GM23338 (cell line): Measurements from ENCODE around the gene TIMM10. TPM values are rescaled to one million over a fixed set of nuclear protein-coding genes. Genes with fewer than 3 reads are reported as not detected.

ENCODE experiments used
- ATAC-seq: fragments of 200-7000 bp; cut with Tn5 transposase; 3 replicates; pipeline ENCODE4 v1.9.1; 2020
- DNase-seq: peaks from one replicate; pipeline ENCODE4 v3.0.0-alpha.2; 2015; ENCODE audit warnings: low spot score
- H2AFZ ChIP-seq: fragments of 200-600 bp; sonication (generic); 2 replicates; pipeline ENCODE4 v1.8.0; 2016; ENCODE audit warnings: antibody characterized with exemption, mild to moderate bottlenecking, moderate library complexity
- H3F3A ChIP-seq: fragments of 200-600 bp; sonication (generic); replicated peaks from 2 replicates; pipeline ENCODE4 v1.8.0; 2017; ENCODE audit warnings: antibody characterized with exemption, mixed run types, low read depth
- H3K27ac ChIP-seq: fragments of 200-600 bp; sonication (generic); 2 replicates; pipeline ENCODE4 v1.6.1; 2016; ENCODE audit warnings: low read depth
- H3K27me3 ChIP-seq: fragments of 200-600 bp; sonication (generic); 2 replicates; pipeline ENCODE4 v1.8.0; 2016; ENCODE audit warnings: mild to moderate bottlenecking, mixed run types, moderate library complexity; ENCODE audit not compliant: insufficient read depth
- H3K36me3 ChIP-seq: fragments of 200-600 bp; sonication (generic); 2 replicates; pipeline ENCODE4 v1.8.0; 2016; ENCODE audit warnings: mild to moderate bottlenecking; ENCODE audit not compliant: insufficient read depth
- H3K4me1 ChIP-seq: fragments of 200-600 bp; sonication (generic); 2 replicates; pipeline ENCODE4 v1.8.0; 2016; ENCODE audit warnings: mild to moderate bottlenecking, moderate library complexity; ENCODE audit not compliant: insufficient read depth
- H3K4me2 ChIP-seq: fragments of 200-600 bp; sonication (generic); 2 replicates; pipeline ENCODE4 v1.7.1; 2017; ENCODE audit warnings: mixed run types
- H3K4me3 ChIP-seq: fragments of 200-600 bp; sonication (generic); 2 replicates; pipeline ENCODE4 v1.6.1; 2016; ENCODE audit warnings: mixed run types
- H3K79me2 ChIP-seq: fragments of 200-600 bp; sonication (generic); replicated peaks from 2 replicates; pipeline ENCODE4 v1.8.0; 2017; ENCODE audit warnings: mild to moderate bottlenecking; ENCODE audit not compliant: insufficient read depth
- H3K9me2 ChIP-seq: fragments of 200-600 bp; sonication (generic); 2 replicates; pipeline ENCODE4 v1.8.0; 2017; ENCODE audit not compliant: insufficient read depth
- H4K20me1 ChIP-seq: fragments of 200-600 bp; sonication (generic); replicated peaks from 2 replicates; pipeline ENCODE4 v1.8.0; 2017; ENCODE audit warnings: mild to moderate bottlenecking; ENCODE audit not compliant: insufficient read depth
- H3K27ac Mint-ChIP-seq: 2 replicates; pipeline ENCODE4 v1.8.0; 2020; ENCODE audit warnings: inconsistent platforms, mild to moderate bottlenecking, moderate library complexity, mixed read lengths
- H3K27me3 Mint-ChIP-seq: 3 replicates; pipeline ENCODE4 v1.8.0; 2022; ENCODE audit warnings: low read depth, mild to moderate bottlenecking, moderate library complexity, mixed read lengths, inconsistent platforms; ENCODE audit not compliant: insufficient read depth, poor library complexity
- H3K36me3 Mint-ChIP-seq: 3 replicates; pipeline ENCODE4 v1.8.0; 2021; ENCODE audit warnings: low read depth, mild to moderate bottlenecking, inconsistent platforms, moderate library complexity, mixed read lengths
- H3K4me1 Mint-ChIP-seq: 3 replicates; pipeline ENCODE4 v1.8.0; 2020; ENCODE audit warnings: mild to moderate bottlenecking, inconsistent platforms, mixed read lengths
- H3K4me3 Mint-ChIP-seq: 3 replicates; pipeline ENCODE4 v1.8.0; 2021; ENCODE audit warnings: moderate library complexity, mild to moderate bottlenecking, inconsistent platforms, mixed read lengths
- H3K9me3 Mint-ChIP-seq: 3 replicates; pipeline ENCODE4 v1.8.0; 2020; ENCODE audit warnings: moderate library complexity, mild to moderate bottlenecking, inconsistent platforms, mixed read lengths
- CREB1 ChIP-seq: fragments of 250-450 bp; sonication (Bioruptor Pico); IDR thresholded peaks from 2 replicates; pipeline ENCODE4 v1.5.0; 2020; ENCODE audit warnings: low read depth, mild to moderate bottlenecking, moderate library complexity
- ETS1 ChIP-seq: IDR thresholded peaks from 2 replicates; pipeline ENCODE4 v1.6.1; 2016; ENCODE audit warnings: antibody characterized with exemption
- EZH2phosphoT487 ChIP-seq: fragments of 200-600 bp; sonication (generic); IDR thresholded peaks from one replicate; pipeline ENCODE4 v1.8.1; 2018; ENCODE audit warnings: antibody characterized with exemption; ENCODE audit not compliant: unreplicated experiment
- POLR2AphosphoS5 ChIP-seq: IDR thresholded peaks from 2 replicates; pipeline ENCODE4 v1.6.1; 2016; ENCODE audit warnings: antibody characterized with exemption, low read depth
- STAT1 ChIP-seq: IDR thresholded peaks from one replicate; pipeline ENCODE4 v1.6.1; 2016; ENCODE audit warnings: antibody characterized with exemption; ENCODE audit not compliant: unreplicated experiment
- ZNF114 ChIP-seq: fragments of 250-450 bp; sonication (Bioruptor Pico); IDR thresholded peaks from 2 replicates; pipeline ENCODE4 v1.5.0; 2020; ENCODE audit warnings: mild to moderate bottlenecking, moderate library complexity
- ZNF331 ChIP-seq: fragments of 250-450 bp; sonication (Bioruptor Pico); IDR thresholded peaks from 2 replicates; pipeline ENCODE4 v1.5.0; 2020; ENCODE audit warnings: low read depth, mild to moderate bottlenecking, moderate library complexity
- polyA plus RNA-seq: library from polyadenylated mRNA; unstranded; fragments of >200 nt; fragmentation: Nextera tagmentation; extraction: Ambion mirVana; gene quantifications from 2 replicates; pipeline ENCODE4 v1.2.1, GENCODE V29; 2016
- total RNA-seq: library from RNA; depleted of rRNA; stranded (reverse); fragments of >200 nt; shearing (Covaris generic); gene quantifications from 2 replicates; pipeline ENCODE4 v1.2.3, GENCODE V29; 2014
- TF ChIP-seq, protein P1 (sequence below): IDR thresholded peaks from one replicate; pipeline ENCODE4 v1.6.1; 2018; ENCODE audit warnings: antibody characterized with exemption; ENCODE audit not compliant: unreplicated experiment
- TF ChIP-seq, protein P2 (sequence below): fragments of 250-450 bp; sonication (Bioruptor Pico); IDR thresholded peaks from 2 replicates; pipeline ENCODE4 v1.5.0; 2020; ENCODE audit warnings: mild to moderate bottlenecking, moderate library complexity

TIMM10 gene
- total and polyA plus RNA-seq, 2 experiments from 2014 or later: 59.1 to 194 TPM

GRCh38 chr11:57487021-57487778 is 43.4 kb downstream of the TIMM10 start (continued):
- TF ChIP-seq ZNF331 (CRISPR knock-in tag) (no peak), POLR2AphosphoS5 (no peak), ZNF114 (CRISPR knock-in tag) (no peak)
- TF ChIP-seq, protein P1, sequence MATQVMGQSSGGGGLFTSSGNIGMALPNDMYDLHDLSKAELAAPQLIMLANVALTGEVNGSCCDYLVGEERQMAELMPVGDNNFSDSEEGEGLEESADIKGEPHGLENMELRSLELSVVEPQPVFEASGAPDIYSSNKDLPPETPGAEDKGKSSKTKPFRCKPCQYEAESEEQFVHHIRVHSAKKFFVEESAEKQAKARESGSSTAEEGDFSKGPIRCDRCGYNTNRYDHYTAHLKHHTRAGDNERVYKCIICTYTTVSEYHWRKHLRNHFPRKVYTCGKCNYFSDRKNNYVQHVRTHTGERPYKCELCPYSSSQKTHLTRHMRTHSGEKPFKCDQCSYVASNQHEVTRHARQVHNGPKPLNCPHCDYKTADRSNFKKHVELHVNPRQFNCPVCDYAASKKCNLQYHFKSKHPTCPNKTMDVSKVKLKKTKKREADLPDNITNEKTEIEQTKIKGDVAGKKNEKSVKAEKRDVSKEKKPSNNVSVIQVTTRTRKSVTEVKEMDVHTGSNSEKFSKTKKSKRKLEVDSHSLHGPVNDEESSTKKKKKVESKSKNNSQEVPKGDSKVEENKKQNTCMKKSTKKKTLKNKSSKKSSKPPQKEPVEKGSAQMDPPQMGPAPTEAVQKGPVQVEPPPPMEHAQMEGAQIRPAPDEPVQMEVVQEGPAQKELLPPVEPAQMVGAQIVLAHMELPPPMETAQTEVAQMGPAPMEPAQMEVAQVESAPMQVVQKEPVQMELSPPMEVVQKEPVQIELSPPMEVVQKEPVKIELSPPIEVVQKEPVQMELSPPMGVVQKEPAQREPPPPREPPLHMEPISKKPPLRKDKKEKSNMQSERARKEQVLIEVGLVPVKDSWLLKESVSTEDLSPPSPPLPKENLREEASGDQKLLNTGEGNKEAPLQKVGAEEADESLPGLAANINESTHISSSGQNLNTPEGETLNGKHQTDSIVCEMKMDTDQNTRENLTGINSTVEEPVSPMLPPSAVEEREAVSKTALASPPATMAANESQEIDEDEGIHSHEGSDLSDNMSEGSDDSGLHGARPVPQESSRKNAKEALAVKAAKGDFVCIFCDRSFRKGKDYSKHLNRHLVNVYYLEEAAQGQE: no peak

GRCh38 chr11:57485217-57485990 is 45.1 kb downstream of the TIMM10 start:
- Mint-ChIP-seq H3K9me3 (no peaks in the 10 kb centered on the region), H3K4me3 (no peak overlapping the region), H3K27me3 (peaks cover 24% of the 10 kb centered on the region), H3K27ac (no peak overlapping the region), H3K36me3 (peaks cover 43% of the 10 kb centered on the region), H3K4me1 (peaks cover 27% of the 10 kb centered on the region)
- no peaks in the 10 kb centered on the region for H3K9me2 ChIP-seq
- H4K20me1 ChIP-seq: 0 out of 2 replicates have a peak, but pooled peaks cover 5% of the 10 kb centered on the region
- H3K36me3 ChIP-seq: no peaks in the 10 kb centered on the region
- H3K27me3 ChIP-seq: peaks cover 19% of the 10 kb centered on the region
- ATAC-seq (no peak), DNase-seq (no peak)
- H3K27ac ChIP-seq: no peak overlapping the region
- no peaks in the 10 kb centered on the region for H3K79me2 ChIP-seq
- peaks cover 22% of the 10 kb centered on the region; the same call in 1 of the 2 replicates for H3K4me1 ChIP-seq
- no peak overlapping the region for H3K4me3 ChIP-seq
- no peak overlapping the region for H2AFZ ChIP-seq
- no peak overlapping the region for H3K4me2 ChIP-seq
- H3F3A ChIP-seq: peaks cover 14% of the 10 kb centered on the region
- TF ChIP-seq STAT1 (no peak), ETS1 (no peak), POLR2AphosphoS5 (no peak), EZH2phosphoT487 (no peak), CREB1 (no peak)
- TF ChIP-seq, protein P2, sequence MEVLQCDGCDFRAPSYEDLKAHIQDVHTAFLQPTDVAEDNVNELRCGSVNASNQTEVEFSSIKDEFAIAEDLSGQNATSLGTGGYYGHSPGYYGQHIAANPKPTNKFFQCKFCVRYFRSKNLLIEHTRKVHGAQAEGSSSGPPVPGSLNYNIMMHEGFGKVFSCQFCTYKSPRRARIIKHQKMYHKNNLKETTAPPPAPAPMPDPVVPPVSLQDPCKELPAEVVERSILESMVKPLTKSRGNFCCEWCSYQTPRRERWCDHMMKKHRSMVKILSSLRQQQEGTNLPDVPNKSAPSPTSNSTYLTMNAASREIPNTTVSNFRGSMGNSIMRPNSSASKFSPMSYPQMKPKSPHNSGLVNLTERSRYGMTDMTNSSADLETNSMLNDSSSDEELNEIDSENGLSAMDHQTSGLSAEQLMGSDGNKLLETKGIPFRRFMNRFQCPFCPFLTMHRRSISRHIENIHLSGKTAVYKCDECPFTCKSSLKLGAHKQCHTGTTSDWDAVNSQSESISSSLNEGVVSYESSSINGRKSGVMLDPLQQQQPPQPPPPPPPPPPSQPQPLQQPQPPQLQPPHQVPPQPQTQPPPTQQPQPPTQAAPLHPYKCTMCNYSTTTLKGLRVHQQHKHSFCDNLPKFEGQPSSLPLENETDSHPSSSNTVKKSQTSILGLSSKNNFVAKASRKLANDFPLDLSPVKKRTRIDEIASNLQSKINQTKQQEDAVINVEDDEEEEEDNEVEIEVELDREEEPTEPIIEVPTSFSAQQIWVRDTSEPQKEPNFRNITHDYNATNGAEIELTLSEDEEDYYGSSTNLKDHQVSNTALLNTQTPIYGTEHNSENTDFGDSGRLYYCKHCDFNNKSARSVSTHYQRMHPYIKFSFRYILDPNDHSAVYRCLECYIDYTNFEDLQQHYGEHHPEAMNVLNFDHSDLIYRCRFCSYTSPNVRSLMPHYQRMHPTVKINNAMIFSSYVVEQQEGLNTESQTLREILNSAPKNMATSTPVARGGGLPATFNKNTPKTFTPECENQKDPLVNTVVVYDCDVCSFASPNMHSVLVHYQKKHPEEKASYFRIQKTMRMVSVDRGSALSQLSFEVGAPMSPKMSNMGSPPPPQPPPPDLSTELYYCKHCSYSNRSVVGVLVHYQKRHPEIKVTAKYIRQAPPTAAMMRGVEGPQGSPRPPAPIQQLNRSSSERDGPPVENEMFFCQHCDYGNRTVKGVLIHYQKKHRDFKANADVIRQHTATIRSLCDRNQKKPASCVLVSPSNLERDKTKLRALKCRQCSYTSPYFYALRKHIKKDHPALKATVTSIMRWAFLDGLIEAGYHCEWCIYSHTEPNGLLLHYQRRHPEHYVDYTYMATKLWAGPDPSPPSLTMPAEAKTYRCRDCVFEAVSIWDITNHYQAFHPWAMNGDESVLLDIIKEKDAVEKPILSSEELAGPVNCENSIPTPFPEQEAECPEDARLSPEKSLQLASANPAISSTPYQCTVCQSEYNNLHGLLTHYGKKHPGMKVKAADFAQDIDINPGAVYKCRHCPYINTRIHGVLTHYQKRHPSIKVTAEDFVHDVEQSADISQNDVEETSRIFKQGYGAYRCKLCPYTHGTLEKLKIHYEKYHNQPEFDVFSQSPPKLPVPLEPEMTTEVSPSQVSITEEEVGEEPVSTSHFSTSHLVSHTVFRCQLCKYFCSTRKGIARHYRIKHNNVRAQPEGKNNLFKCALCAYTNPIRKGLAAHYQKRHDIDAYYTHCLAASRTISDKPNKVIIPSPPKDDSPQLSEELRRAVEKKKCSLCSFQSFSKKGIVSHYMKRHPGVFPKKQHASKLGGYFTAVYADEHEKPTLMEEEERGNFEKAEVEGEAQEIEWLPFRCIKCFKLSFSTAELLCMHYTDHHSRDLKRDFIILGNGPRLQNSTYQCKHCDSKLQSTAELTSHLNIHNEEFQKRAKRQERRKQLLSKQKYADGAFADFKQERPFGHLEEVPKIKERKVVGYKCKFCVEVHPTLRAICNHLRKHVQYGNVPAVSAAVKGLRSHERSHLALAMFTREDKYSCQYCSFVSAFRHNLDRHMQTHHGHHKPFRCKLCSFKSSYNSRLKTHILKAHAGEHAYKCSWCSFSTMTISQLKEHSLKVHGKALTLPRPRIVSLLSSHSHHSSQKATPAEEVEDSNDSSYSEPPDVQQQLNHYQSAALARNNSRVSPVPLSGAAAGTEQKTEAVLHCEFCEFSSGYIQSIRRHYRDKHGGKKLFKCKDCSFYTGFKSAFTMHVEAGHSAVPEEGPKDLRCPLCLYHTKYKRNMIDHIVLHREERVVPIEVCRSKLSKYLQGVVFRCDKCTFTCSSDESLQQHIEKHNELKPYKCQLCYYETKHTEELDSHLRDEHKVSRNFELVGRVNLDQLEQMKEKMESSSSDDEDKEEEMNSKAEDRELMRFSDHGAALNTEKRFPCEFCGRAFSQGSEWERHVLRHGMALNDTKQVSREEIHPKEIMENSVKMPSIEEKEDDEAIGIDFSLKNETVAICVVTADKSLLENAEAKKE: no peak
